AG04450 (cell line): ENCODE data around the gene PPT1. TPM values are rescaled to one million over a fixed set of nuclear protein-coding genes. Genes with fewer than 3 reads are reported as not detected.

ENCODE experiments used
- CTCF ChIA-PET: fragments of 300-600, 350-600 bp; formaldehyde crosslinking; extraction: SDS; loops from one replicate; lab custom pipeline; 2022; ENCODE audit warnings: antibody characterized with exemption, inconsistent platforms; lab: Charles Lee
- POLR2A ChIA-PET: fragments of 350-600 bp; formaldehyde crosslinking; extraction: SDS; loops from one replicate; lab custom pipeline; 2021; ENCODE audit warnings: antibody characterized with exemption, inconsistent platforms; lab: Yijun Ruan, JAX
- DNase-seq: peaks from one replicate; pipeline ENCODE4 v3.0.0-alpha.2; 2011; ENCODE audit warnings: low read depth, low spot score
- H3K27ac ChIP-seq: one replicate; pipeline ENCODE4 v1.5.1; 2012; ENCODE audit warnings: low read depth, low read length, control low read depth
- H3K27me3 ChIP-seq: one replicate; pipeline ENCODE4 v1.6.0; 2012; ENCODE audit warnings: low read length; ENCODE audit not compliant: control insufficient read depth, insufficient read depth
- H3K4me3 ChIP-seq: 2 replicates; pipeline ENCODE4 v1.5.1; 2011; ENCODE audit warnings: mild to moderate bottlenecking, low read depth, low read length, control low read depth
- H3K9me3 ChIP-seq: 2 replicates; pipeline ENCODE4 v1.5.1; 2012; ENCODE audit warnings: low read length; ENCODE audit not compliant: control insufficient read depth, insufficient read depth
- polyA minus RNA-seq: library from RNA; depleted of rRNA, polyadenylated mRNA; stranded (reverse); fragments of >200 nt; gene quantifications from 2 replicates; pipeline ENCODE4 v1.2.3, GENCODE V29; 2011; rRNA and poly(A)+ RNA removed
- polyA plus RNA-seq: library from polyadenylated mRNA; depleted of rRNA; stranded (reverse); fragments of >200 nt; gene quantifications from 2 replicates; pipeline ENCODE4 v1.2.3, GENCODE V29; 2011; rRNA removed
- TF ChIP-seq, protein P1 (sequence below): IDR thresholded peaks from 2 replicates; pipeline ENCODE4 v1.5.1; 2011; ENCODE audit warnings: low read depth, low read length, control low read depth, inconsistent platforms

Gene PPT1
- polyA plus RNA-seq (44.2 and 45.1 TPM in 2 replicates), polyA minus RNA-seq (23.4 and 36.8 TPM in 2 replicates)

DNA sequence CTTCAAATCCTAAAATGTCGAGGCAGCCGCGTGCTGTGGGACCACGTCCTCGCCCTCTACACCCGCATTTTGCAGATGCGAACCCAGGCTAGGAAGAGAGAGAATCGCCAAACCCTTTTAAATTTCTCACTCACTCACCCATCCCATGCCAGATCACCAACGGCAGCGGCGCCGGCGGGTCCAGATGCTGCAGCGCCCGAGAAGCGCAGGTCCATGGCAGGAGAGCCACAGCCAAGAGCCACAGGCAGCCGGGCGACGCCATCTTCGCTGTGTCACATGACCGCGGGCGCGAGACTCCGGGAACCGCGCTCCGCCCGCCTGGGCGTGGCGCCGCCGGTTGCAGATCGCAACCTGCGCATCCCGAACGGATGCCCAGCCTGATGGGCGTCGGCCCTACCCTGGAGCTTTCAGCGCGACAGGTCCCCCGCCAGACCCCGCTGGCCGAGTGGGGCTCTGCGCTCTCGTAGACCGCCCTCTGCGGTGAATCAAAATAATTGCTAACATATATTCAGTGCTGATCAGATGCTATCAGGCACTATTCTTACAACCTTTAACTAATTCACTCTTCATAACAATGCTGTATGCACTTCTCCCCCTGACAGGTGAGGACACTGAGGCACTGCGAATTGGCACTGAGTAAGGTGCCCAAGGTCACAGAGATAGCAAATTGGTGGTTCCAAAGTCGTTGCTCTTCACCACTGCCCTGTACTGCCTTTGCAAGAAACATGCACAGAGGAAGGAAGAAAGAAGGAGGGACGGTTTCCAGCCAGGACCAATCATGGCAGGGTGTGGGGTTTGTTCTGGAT is at the start of gene PPT1:
Gene PPT1, minus strand, starts transcription at position 276 of the 806 bp plus-strand sequence. Its CDS starts 14 bp downstream, at position 262.
- peak within 1 kb of the TSS; percentile 85 for H3K4me3 ChIP-seq
- TF ChIP-seq, protein P1, sequence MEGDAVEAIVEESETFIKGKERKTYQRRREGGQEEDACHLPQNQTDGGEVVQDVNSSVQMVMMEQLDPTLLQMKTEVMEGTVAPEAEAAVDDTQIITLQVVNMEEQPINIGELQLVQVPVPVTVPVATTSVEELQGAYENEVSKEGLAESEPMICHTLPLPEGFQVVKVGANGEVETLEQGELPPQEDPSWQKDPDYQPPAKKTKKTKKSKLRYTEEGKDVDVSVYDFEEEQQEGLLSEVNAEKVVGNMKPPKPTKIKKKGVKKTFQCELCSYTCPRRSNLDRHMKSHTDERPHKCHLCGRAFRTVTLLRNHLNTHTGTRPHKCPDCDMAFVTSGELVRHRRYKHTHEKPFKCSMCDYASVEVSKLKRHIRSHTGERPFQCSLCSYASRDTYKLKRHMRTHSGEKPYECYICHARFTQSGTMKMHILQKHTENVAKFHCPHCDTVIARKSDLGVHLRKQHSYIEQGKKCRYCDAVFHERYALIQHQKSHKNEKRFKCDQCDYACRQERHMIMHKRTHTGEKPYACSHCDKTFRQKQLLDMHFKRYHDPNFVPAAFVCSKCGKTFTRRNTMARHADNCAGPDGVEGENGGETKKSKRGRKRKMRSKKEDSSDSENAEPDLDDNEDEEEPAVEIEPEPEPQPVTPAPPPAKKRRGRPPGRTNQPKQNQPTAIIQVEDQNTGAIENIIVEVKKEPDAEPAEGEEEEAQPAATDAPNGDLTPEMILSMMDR: peak; percentile 28; the same call in 1 of the 2 replicates
- POLR2A ChIA-PET: no interaction called here
- no peaks in the 10 kb centered on the region for H3K27me3 ChIP-seq
- DNase-seq: no peak
- CTCF ChIA-PET: interaction anchor here (1.0 to 1.7 kb wide), 4 partner anchors 14 to 241 kb away, joined by 3 to 4 read pairs (median 4); no protein-coding TSS in a partner anchor
- peak within 1 kb of the TSS; percentile 59 for H3K27ac ChIP-seq
- H3K9me3 ChIP-seq: no peaks in the 10 kb centered on the region

DNA sequence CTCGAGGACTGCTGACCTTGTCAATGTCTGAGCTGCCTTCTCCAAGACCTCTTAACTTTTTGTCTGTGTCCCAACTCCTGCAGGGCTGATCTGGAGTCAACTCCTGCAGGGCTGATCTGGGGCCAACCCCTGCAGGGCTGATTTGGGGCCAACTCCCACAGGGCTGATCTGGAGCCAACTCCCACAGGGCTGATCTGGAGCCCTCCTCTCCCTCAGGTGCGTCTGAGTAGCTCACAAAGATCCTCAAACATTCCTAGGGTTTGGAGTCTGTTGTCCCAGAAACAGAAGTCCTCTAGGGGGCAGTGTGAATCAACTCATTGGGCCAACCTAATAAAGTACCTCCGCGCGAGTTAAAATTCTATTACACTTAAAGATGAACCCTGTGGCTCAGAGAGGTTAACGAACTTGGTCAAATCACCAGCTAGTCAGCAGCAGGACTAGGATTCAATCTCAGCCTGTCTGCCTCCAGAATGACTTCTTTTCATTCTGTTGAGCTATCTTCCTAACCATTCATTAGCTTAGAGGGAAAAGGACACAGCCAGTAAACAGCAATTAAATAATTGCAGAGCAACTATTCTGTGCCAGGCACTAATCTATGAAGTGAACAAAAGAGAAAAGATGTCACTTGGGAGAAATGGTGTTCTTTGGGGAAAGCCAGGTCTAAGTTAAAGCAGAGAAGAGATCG is 47.0 kb upstream of the PPT1 start:
- CTCF ChIA-PET: interaction anchor here (0.5 to 7.6 kb wide), 89 partner anchors 9 to 594 kb away, joined by 3 to 143 read pairs (median 4); partner anchors contain the start of genes COL9A2, PPT1, RLF and ZFP69B
- Histone ChIP-seq H3K4me3 (no peak overlapping the region), H3K27ac (no peak overlapping the region), H3K9me3 (no peaks in the 10 kb centered on the region; the same call in 1 of the 2 replicates), H3K27me3 (peaks cover 30% of the 10 kb centered on the region)
- POLR2A ChIA-PET: no interaction called here
- TF ChIP-seq, protein P1: peak; percentile 85
- peak; percentile 36 for DNase-seq

DNA sequence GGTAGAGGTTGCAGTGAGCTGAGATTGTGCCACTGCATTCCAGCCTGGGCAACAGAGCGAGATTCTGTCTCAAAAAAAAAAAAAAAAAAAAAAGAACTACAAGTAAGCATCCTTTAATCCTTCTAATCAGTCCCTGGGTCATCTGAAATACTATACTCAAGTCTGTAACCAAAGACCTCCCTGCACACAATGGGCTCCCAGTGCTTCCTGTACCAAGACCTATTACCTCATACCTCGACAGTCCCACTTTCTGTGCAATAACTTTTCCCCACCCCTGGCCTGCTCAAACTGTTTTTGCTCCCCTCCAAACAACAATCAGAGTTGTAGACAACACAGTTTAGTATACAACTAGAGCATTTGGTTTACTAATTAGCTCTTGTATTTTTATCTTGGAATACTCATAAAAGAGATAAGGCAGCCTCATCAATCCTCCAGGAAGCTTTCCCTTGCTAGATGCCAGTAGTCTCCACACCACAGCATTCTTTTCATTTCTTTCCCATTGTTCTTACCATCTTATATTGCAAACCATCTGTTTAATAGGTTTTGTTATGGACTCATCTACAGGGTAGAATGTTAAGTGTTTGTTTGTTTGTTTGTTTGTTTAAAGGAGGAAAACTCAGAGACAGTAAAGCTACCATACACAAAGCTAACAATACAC is 45.0 kb upstream of the PPT1 start:
- TF ChIP-seq, protein P1: no peak
- H3K4me3 ChIP-seq: no peak overlapping the region
- no peak overlapping the region for H3K27ac ChIP-seq
- H3K27me3 ChIP-seq: peaks cover 25% of the 10 kb centered on the region
- no peaks in the 10 kb centered on the region; the same call in 1 of the 2 replicates for H3K9me3 ChIP-seq
- no peak for DNase-seq
- CTCF ChIA-PET: interaction anchor here (0.7 to 7.6 kb wide), 8 partner anchors 9 to 296 kb away, joined by 3 to 143 read pairs (median 6); partner anchors contain the start of gene RLF
- POLR2A ChIA-PET: no interaction called here

DNA sequence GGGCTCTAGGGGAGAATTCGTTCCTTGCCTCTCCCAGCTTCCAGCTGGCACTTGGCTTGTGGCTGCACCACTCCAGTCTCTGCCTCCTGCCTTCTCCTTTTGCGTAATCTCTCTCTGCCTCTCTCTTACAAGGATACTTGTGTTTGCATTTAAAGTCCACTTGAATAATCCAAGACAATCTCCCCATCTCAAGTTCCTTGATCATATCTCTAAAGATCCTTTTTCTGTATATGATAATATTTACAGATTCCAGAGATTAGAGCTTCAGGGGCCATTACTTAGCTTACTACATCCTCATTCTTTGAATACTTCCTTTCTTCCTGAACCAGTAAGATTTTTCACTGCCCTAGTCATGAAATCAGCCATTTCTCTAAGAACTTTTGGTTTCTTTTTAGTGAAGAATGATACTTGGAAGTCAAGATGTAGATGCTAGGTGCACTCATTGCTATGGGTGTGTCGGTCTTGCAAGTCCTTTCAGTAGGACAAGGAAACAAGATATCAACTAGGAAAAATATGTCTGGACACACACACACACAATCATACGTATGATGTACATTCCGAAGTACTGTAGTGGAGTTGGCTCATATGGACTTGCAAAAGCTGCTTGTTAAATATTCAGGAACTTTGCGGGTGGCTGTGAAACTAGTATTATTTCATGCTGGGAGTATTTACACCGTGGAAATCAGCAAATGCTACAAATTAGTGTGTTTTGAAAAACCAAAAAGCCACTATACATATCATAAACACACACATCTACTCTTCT is 43.3 kb upstream of the PPT1 start:
- H3K9me3 ChIP-seq: no peaks in the 10 kb centered on the region; the same call in 1 of the 2 replicates
- no peak for DNase-seq
- H3K27ac ChIP-seq: no peak overlapping the region
- ChIA-PET CTCF (interaction anchor here (0.6 to 7.6 kb wide), 6 partner anchors 13 to 903 kb away, joined by 3 to 143 read pairs (median 4); no protein-coding TSS in a partner anchor), POLR2A (no interaction called here)
- H3K4me3 ChIP-seq: no peak overlapping the region
- peaks cover 19% of the 10 kb centered on the region for H3K27me3 ChIP-seq
- TF ChIP-seq, protein P1: no peak
